Neural crest cell (in vitro differentiated cells): ENCODE results near the gene ATP6V0A1. TPM values are rescaled to one million over a fixed set of nuclear protein-coding genes. Genes with fewer than 3 reads are reported as not detected.
"Not testable (repeated sequence)": the region's sequence is repeated elsewhere in the genome, so short reads cannot be mapped to it uniquely, and the experiment has no call there.

Experiments
- DNase-seq: peaks from one replicate; pipeline ENCODE4 v3.0.0; 2021; ENCODE audit warnings: low read depth, mixed read lengths, low spot score
- H3K27ac Mint-ChIP-seq: one replicate; pipeline ENCODE4 v1.8.0; 2021; ENCODE audit warnings: mild to moderate bottlenecking, mixed read lengths; ENCODE audit not compliant: unreplicated experiment
- H3K27me3 Mint-ChIP-seq: 2 replicates; pipeline ENCODE4 v1.8.0; 2021; ENCODE audit warnings: low read depth, mild to moderate bottlenecking, mixed read lengths
- H3K36me3 Mint-ChIP-seq: 2 replicates; pipeline ENCODE4 v1.8.0; 2021; ENCODE audit warnings: low read depth, mild to moderate bottlenecking, mixed read lengths
- H3K4me1 Mint-ChIP-seq: 2 replicates; pipeline ENCODE4 v1.8.0; 2021; ENCODE audit warnings: mixed read lengths
- H3K4me3 Mint-ChIP-seq: one replicate; pipeline ENCODE4 v1.8.0; 2021; ENCODE audit warnings: mild to moderate bottlenecking, mixed read lengths
- H3K9me3 Mint-ChIP-seq: 2 replicates; pipeline ENCODE4 v1.8.0; 2021; ENCODE audit warnings: mixed read lengths
- CTCF ChIP-seq: fragments of 200-600 bp; sonication (generic); conservative IDR thresholded peaks from 2 replicates; pipeline ENCODE4 v1.5.0; 2021; ENCODE audit warnings: antibody characterized with exemption, mild to moderate bottlenecking
- total RNA-seq: library from RNA; stranded (reverse); gene quantifications from 2 replicates; pipeline ENCODE4 v1.2.1, GENCODE V29; 2021

The ATP6V0A1 gene
- total RNA-seq, 1 donor from 2014 or later, result 59.4 TPM

- peaks cover 23% of the 10 kb centered on the region for H3K36me3 Mint-ChIP-seq
- no peaks in the 10 kb centered on the region for H3K27me3 Mint-ChIP-seq
- DNase-seq, result no peak
- H3K4me1 Mint-ChIP-seq, result no peaks in the 10 kb centered on the region
- no peaks in the 10 kb centered on the region for H3K9me3 Mint-ChIP-seq
- no peak overlapping the region for H3K4me3 Mint-ChIP-seq
- TF ChIP-seq CTCF, result no peak
- H3K27ac Mint-ChIP-seq, result no peak overlapping the region
Observed at GRCh38 chr17:42476411-42476810, 17.7 kb downstream of the ATP6V0A1 start.

- no peak for DNase-seq
- TF ChIP-seq CTCF, result no peak
- Mint-ChIP-seq H3K9me3 (no peaks in the 10 kb centered on the region), H3K36me3 (peaks cover 23% of the 10 kb centered on the region), H3K27me3 (no peaks in the 10 kb centered on the region), H3K4me1 (no peaks in the 10 kb centered on the region), H3K27ac (no peak overlapping the region), H3K4me3 (no peak overlapping the region)
Observed at GRCh38 chr17:42477173-42477572, 18.5 kb downstream of the ATP6V0A1 start.

GRCh38 chr17:42477824-42478223 is 19.1 kb downstream of the ATP6V0A1 start:
- not testable (repeated sequence) for H3K9me3 Mint-ChIP-seq, H3K27ac Mint-ChIP-seq, H3K4me1 Mint-ChIP-seq, DNase-seq, H3K27me3 Mint-ChIP-seq, H3K4me3 Mint-ChIP-seq
- H3K36me3 Mint-ChIP-seq, result peaks cover 23% of the 10 kb centered on the region

GRCh38 chr17:42484304-42484703 is 25.6 kb downstream of the ATP6V0A1 start:
- Mint-ChIP-seq H3K27ac (no peak overlapping the region), H3K4me1 (no peaks in the 10 kb centered on the region), H3K36me3 (peaks cover 8% of the 10 kb centered on the region), H3K4me3 (no peak overlapping the region), H3K27me3 (no peaks in the 10 kb centered on the region), H3K9me3 (no peaks in the 10 kb centered on the region)
- no peak for TF ChIP-seq CTCF
- no peak for DNase-seq

- no peak for DNase-seq
- Mint-ChIP-seq H3K27ac (no peak overlapping the region), H3K9me3 (no peaks in the 10 kb centered on the region), H3K4me3 (no peak overlapping the region), H3K36me3 (peaks cover 14% of the 10 kb centered on the region), H3K4me1 (no peaks in the 10 kb centered on the region), H3K27me3 (no peaks in the 10 kb centered on the region)
- no peak for TF ChIP-seq CTCF
Observed at GRCh38 chr17:42485680-42486079, 27.0 kb downstream of the ATP6V0A1 start.

- Mint-ChIP-seq H3K4me3 (no peak overlapping the region), H3K4me1 (no peaks in the 10 kb centered on the region), H3K27ac (no peak overlapping the region), H3K27me3 (no peaks in the 10 kb centered on the region), H3K36me3 (peaks cover 14% of the 10 kb centered on the region), H3K9me3 (no peaks in the 10 kb centered on the region)
- no peak for TF ChIP-seq CTCF
- DNase-seq, result no peak
Observed at GRCh38 chr17:42488032-42488431, 29.4 kb downstream of the ATP6V0A1 start.
